Keratinocyte (primary cell): Measurements from ENCODE around the gene BCAS3. TPM values are rescaled to one million over a fixed set of nuclear protein-coding genes. Genes with fewer than 3 reads are reported as not detected.

ENCODE experiments used
- DNase-seq: peaks from one replicate; pipeline ENCODE4 v3.0.0-alpha.2; 2011; ENCODE audit warnings: low read depth, missing footprints, low spot score
- FAIRE-seq: peaks from 2 replicates; lab custom pipeline; 2011; peaks lifted over from hg19 to GRCh38; lab: Jason Lieb, UNC
- H2AFZ ChIP-seq: 2 replicates; pipeline ENCODE4 v1.6.0; 2012; ENCODE audit warnings: low read length, control low read depth, inconsistent platforms; ENCODE audit not compliant: control insufficient read depth
- H3K27ac ChIP-seq: 2 replicates; pipeline ENCODE4 v1.5.1; 2011; ENCODE audit warnings: low read length; ENCODE audit not compliant: control insufficient read depth, insufficient read depth
- H3K27me3 ChIP-seq: 3 replicates; pipeline ENCODE4 v1.6.0; 2011; ENCODE audit warnings: low read length; ENCODE audit not compliant: control insufficient read depth, insufficient read depth; ENCODE audit errors: extremely low read depth
- H3K36me3 ChIP-seq, 2 experiments: 2 replicates in 1 of 2; 3 replicates in 1 of 2; pipeline ENCODE4 v1.5.1; 2011; ENCODE audit warnings: low read length in 2 of 2, mild to moderate bottlenecking in 1 of 2; ENCODE audit not compliant: control insufficient read depth in 2 of 2, insufficient read depth in 2 of 2; ENCODE audit errors: extremely low read depth in 1 of 2
- H3K4me1 ChIP-seq: 3 replicates; pipeline ENCODE4 v1.5.1; 2011; ENCODE audit warnings: low read length; ENCODE audit not compliant: control insufficient read depth, insufficient read depth; ENCODE audit errors: extremely low read depth
- H3K4me2 ChIP-seq: 3 replicates; pipeline ENCODE4 v1.6.0; 2011; ENCODE audit warnings: low read depth, low read length; ENCODE audit not compliant: control insufficient read depth, insufficient read depth; ENCODE audit errors: extremely low read depth
- H3K4me3 ChIP-seq, 3 experiments: fragments of 200-600 bp in 1 of 3; sonication (generic) in 1 of 3; 2 replicates in 2 of 3; 3 replicates in 1 of 3; pipeline ENCODE4 v1.5.1; 2011 to 2016; ENCODE audit warnings: low read length in 3 of 3, mild to moderate bottlenecking in 3 of 3, control low read depth in 2 of 3, inconsistent platforms in 1 of 3, low read depth in 1 of 3, mixed read lengths in 1 of 3, mixed run types in 1 of 3, moderate library complexity in 1 of 3; ENCODE audit not compliant: control insufficient read depth in 2 of 3, insufficient read depth in 2 of 3; ENCODE audit errors: extremely low read depth in 1 of 3
- H3K79me2 ChIP-seq: 2 replicates; pipeline ENCODE4 v1.6.0; 2012; ENCODE audit warnings: low read length; ENCODE audit not compliant: control insufficient read depth, insufficient read depth
- H3K9ac ChIP-seq: 3 replicates; pipeline ENCODE4 v1.6.0; 2011; ENCODE audit warnings: low read length; ENCODE audit not compliant: control insufficient read depth, insufficient read depth; ENCODE audit errors: extremely low read depth
- H3K9me1 ChIP-seq: 3 replicates; pipeline ENCODE4 v1.6.0; 2011; ENCODE audit warnings: low read length; ENCODE audit not compliant: control insufficient read depth, insufficient read depth; ENCODE audit errors: extremely low read depth
- H3K9me3 ChIP-seq: 2 replicates; pipeline ENCODE4 v1.5.1; 2012; ENCODE audit warnings: low read depth, low read length; ENCODE audit not compliant: control insufficient read depth
- H4K20me1 ChIP-seq: 3 replicates; pipeline ENCODE4 v1.6.0; 2011; ENCODE audit warnings: low read length; ENCODE audit not compliant: control insufficient read depth, insufficient read depth; ENCODE audit errors: extremely low read depth
- EZH2 ChIP-seq: IDR thresholded peaks from one replicate; pipeline ENCODE4 v1.6.1; 2012; ENCODE audit warnings: inconsistent platforms, mild to moderate bottlenecking, low read length, moderate library complexity
- dilution Hi-C: fragments of 300-500 bp; cut with MboI; formaldehyde crosslinking; loops from one replicate; pipeline ENCODE4 v1.7.0; 2020; ENCODE audit warnings: low sequenced_read_pairs; ENCODE audit not compliant: extremely low pct_ligation_motif_present
- polyA plus RNA-seq, 5 experiments: library from polyadenylated mRNA; depleted of rRNA in 3 of 5; stranded (reverse) in 3 of 5; stranded (forward) in 1 of 5; unstranded in 1 of 5; fragments of >200 nt; gene quantifications; 1 replicate in 1 of 5; 2 replicates in 3 of 5; 3 replicates in 1 of 5; pipeline versions ENCODE4 v1.2.1 to v1.2.3, GENCODE V29; 2011 to 2012; ENCODE audit warnings: missing spikeins in 2 of 5, low read depth in 1 of 5, low replicate concordance in 1 of 5
- TF ChIP-seq, protein P1 (sequence below), 3 experiments: IDR thresholded peaks in 1 of 3; conservative IDR thresholded peaks in 1 of 3; optimal IDR thresholded peaks in 1 of 3; 2 replicates in 2 of 3; 3 replicates in 1 of 3; pipeline versions ENCODE3 to v1.5.1; 2011; ENCODE audit warnings: low read length in 3 of 3, mild to moderate bottlenecking in 3 of 3, moderate library complexity in 2 of 3, control low read depth in 1 of 3, inconsistent platforms in 1 of 3; ENCODE audit not compliant: insufficient read depth in 2 of 3; ENCODE audit errors: extremely low read depth in 1 of 3

BCAS3 gene
- polyA plus RNA-seq, 1 donor (not counting 4 experiments of a cell fraction or from before 2014, with no cell fraction given), result 11.8 TPM

DNA sequence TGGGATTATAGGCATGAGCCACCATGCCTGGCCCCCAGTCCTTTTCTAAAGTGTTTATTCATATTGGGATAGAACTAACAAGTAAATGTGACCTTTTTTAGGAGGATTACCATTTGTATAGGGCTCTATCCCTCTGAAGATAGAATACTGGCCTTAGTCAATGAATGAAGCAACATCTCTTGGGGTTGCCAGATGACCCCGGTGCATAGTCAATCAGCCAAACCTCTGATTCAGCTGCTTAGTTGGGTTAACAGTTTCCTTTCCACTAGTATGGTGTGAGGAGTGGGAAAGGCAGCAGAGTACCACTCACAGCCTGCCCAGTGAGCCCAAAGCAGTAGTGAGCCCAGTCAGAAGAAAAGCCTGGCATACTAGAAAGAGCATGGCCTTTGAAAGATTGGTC is 627.4 kb downstream of the BCAS3 start:
- no peak overlapping the region for H3K27ac ChIP-seq
- H3K36me3 ChIP-seq, result no peaks in the 10 kb centered on the region

DNA sequence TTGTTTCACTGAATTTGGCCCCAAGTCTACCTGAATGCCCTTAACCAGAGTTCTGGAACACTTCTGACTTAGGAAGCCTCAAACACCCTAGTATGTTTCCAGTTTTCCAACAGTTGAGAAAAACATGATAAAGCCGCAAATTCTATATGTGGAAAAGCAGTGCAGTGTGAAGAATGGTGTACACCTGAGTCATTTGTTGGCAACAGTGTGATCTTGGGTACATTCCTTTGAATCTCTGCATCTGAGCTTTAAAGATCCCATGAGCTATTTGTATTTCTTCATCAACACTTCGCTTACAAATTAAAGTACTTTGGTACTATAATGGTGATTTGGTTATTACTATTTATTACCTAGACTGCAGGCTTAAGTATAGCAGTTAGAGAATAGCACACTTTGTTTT is 628.4 kb downstream of the BCAS3 start:
- no peak for DNase-seq
- H4K20me1 ChIP-seq, result no peaks in the 10 kb centered on the region
- H3K27ac ChIP-seq, result no peak overlapping the region
- no peak overlapping the region for H3K4me3 ChIP-seq
- no peak overlapping the region for H3K9ac ChIP-seq
- no peak overlapping the region for H3K4me2 ChIP-seq
- TF ChIP-seq, protein P1, sequence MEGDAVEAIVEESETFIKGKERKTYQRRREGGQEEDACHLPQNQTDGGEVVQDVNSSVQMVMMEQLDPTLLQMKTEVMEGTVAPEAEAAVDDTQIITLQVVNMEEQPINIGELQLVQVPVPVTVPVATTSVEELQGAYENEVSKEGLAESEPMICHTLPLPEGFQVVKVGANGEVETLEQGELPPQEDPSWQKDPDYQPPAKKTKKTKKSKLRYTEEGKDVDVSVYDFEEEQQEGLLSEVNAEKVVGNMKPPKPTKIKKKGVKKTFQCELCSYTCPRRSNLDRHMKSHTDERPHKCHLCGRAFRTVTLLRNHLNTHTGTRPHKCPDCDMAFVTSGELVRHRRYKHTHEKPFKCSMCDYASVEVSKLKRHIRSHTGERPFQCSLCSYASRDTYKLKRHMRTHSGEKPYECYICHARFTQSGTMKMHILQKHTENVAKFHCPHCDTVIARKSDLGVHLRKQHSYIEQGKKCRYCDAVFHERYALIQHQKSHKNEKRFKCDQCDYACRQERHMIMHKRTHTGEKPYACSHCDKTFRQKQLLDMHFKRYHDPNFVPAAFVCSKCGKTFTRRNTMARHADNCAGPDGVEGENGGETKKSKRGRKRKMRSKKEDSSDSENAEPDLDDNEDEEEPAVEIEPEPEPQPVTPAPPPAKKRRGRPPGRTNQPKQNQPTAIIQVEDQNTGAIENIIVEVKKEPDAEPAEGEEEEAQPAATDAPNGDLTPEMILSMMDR (optimal IDR thresholded peaks at IDR 0.05 in 1 of 3, IDR thresholded peaks at IDR 0.05 in 1 of 3, conservative IDR thresholded peaks at IDR 0.05 in 1 of 3; ENCODE audit: extremely low read depth in 1 of 3, insufficient read depth in 2 of 3, low read length in 3 of 3), result no peak
- no peak for TF ChIP-seq EZH2
- H3K79me2 ChIP-seq, result no peaks in the 10 kb centered on the region
- dilution Hi-C loops, result no loop called here
- H3K9me1 ChIP-seq, result no peaks in the 10 kb centered on the region
- no peak overlapping the region for H2AFZ ChIP-seq
- no peaks in the 10 kb centered on the region for H3K9me3 ChIP-seq
- no peak for FAIRE-seq
- no peaks in the 10 kb centered on the region for H3K36me3 ChIP-seq
- H3K27me3 ChIP-seq, result no peaks in the 10 kb centered on the region
- no peaks in the 10 kb centered on the region for H3K4me1 ChIP-seq

More for the DNA sequence above, 627.4 kb downstream of the BCAS3 start:
- Histone ChIP-seq H3K9me3 (no peaks in the 10 kb centered on the region), H3K4me3 (no peak overlapping the region), H3K9ac (no peak overlapping the region), H3K79me2 (no peaks in the 10 kb centered on the region), H4K20me1 (no peaks in the 10 kb centered on the region), H3K4me1 (no peaks in the 10 kb centered on the region), H3K4me2 (no peak overlapping the region), H2AFZ (no peak overlapping the region), H3K27me3 (no peaks in the 10 kb centered on the region), H3K9me1 (no peaks in the 10 kb centered on the region)
- FAIRE-seq (no peak), DNase-seq (no peak)
- dilution Hi-C loops, result no loop called here
- no peak for TF ChIP-seq EZH2
- TF ChIP-seq, protein P1 (optimal IDR thresholded peaks at IDR 0.05 in 1 of 3, IDR thresholded peaks at IDR 0.05 in 1 of 3, conservative IDR thresholded peaks at IDR 0.05 in 1 of 3; ENCODE audit: extremely low read depth in 1 of 3, insufficient read depth in 2 of 3, low read length in 3 of 3), result no peak
